RWPE2 (cell line): ENCODE data around the gene SLC17A7.

Experiments
- ATAC-seq: fragments of 200-7000 bp; cut with Tn5 transposase; 3 replicates; pipeline ENCODE4 v1.9.1; 2021; ENCODE audit warnings: low read depth
- DNase-seq: peaks from one replicate; pipeline ENCODE4 v3.0.0-alpha.2; 2020; ENCODE audit warnings: low spot score
- H3K27ac ChIP-seq: fragments of 450-650 bp; 2 replicates; pipeline ENCODE4 v1.5.1; 2017; ENCODE audit warnings: mild to moderate bottlenecking; ENCODE audit not compliant: poor library complexity, severe bottlenecking
- H3K27me3 ChIP-seq: fragments of 250-450 bp; sonication (Bioruptor Pico); 2 replicates; pipeline ENCODE4 v1.5.1; 2021; ENCODE audit warnings: mild to moderate bottlenecking, moderate library complexity; ENCODE audit not compliant: insufficient read depth, poor library complexity, severe bottlenecking
- H3K36me3 ChIP-seq: fragments of 250-450 bp; sonication (Bioruptor Pico); 2 replicates; pipeline ENCODE4 v1.5.1; 2020; ENCODE audit warnings: low read depth, mild to moderate bottlenecking, moderate library complexity
- H3K4me1 ChIP-seq: fragments of 250-450 bp; sonication (Bioruptor Pico); 2 replicates; pipeline ENCODE4 v1.5.1; 2021; ENCODE audit warnings: mild to moderate bottlenecking, moderate library complexity; ENCODE audit not compliant: insufficient read depth, poor library complexity, severe bottlenecking
- H3K4me3 ChIP-seq: fragments of 250-450 bp; sonication (Bioruptor Pico); 2 replicates; pipeline ENCODE4 v1.5.1; 2021; ENCODE audit warnings: mild to moderate bottlenecking, moderate library complexity; ENCODE audit not compliant: severe bottlenecking
- H3K9me3 ChIP-seq: fragments of 250-450 bp; sonication (Bioruptor Pico); 2 replicates; pipeline ENCODE4 v1.5.1; 2021; ENCODE audit warnings: mild to moderate bottlenecking, moderate library complexity; ENCODE audit not compliant: severe bottlenecking
- CTCF ChIP-seq: fragments of 450-650 bp; IDR thresholded peaks from one replicate; pipeline ENCODE4 v1.5.1; 2017; ENCODE audit warnings: mild to moderate bottlenecking, moderate library complexity; ENCODE audit not compliant: poor library complexity, severe bottlenecking

The SLC17A7 gene

GRCh38 chr19:49391581-49392399, 49.5 kb downstream of the SLC17A7 start:
- H3K4me3 ChIP-seq: no peak overlapping the region
- H3K27ac ChIP-seq: no peak overlapping the region
- no peak for DNase-seq
- no peaks in the 10 kb centered on the region for H3K9me3 ChIP-seq
- no peaks in the 10 kb centered on the region for H3K4me1 ChIP-seq
- no peaks in the 10 kb centered on the region for H3K27me3 ChIP-seq
- TF ChIP-seq CTCF: peak; percentile 96
- no peaks in the 10 kb centered on the region for H3K36me3 ChIP-seq
- peak; percentile 93 for ATAC-seq

GRCh38 chr19:49390929-49391359, 50.4 kb downstream of the SLC17A7 start:
- Histone ChIP-seq H3K27ac (no peak overlapping the region), H3K4me3 (no peak overlapping the region), H3K9me3 (no peaks in the 10 kb centered on the region), H3K27me3 (no peaks in the 10 kb centered on the region), H3K36me3 (no peaks in the 10 kb centered on the region), H3K4me1 (no peaks in the 10 kb centered on the region)
- no peak for DNase-seq
- no peak for TF ChIP-seq CTCF
- ATAC-seq: no peak

GRCh38 chr19:49390131-49390928, 51.0 kb downstream of the SLC17A7 start:
- no peak overlapping the region for H3K27ac ChIP-seq

GRCh38 chr19:49389406-49389805, 51.9 kb downstream of the SLC17A7 start:
- DNase-seq: no peak
- Histone ChIP-seq H3K4me1 (no peaks in the 10 kb centered on the region), H3K4me3 (no peak overlapping the region), H3K27ac (no peak overlapping the region), H3K9me3 (no peaks in the 10 kb centered on the region), H3K36me3 (no peaks in the 10 kb centered on the region), H3K27me3 (no peaks in the 10 kb centered on the region)
- ATAC-seq: no peak
- no peak for TF ChIP-seq CTCF

More at GRCh38 chr19:49390131-49390928, 51.0 kb downstream of the SLC17A7 start:
- ATAC-seq (no peak), DNase-seq (no peak)
- Histone ChIP-seq H3K9me3 (no peaks in the 10 kb centered on the region), H3K27me3 (no peaks in the 10 kb centered on the region), H3K36me3 (no peaks in the 10 kb centered on the region), H3K4me1 (no peaks in the 10 kb centered on the region), H3K4me3 (no peak overlapping the region)
- TF ChIP-seq CTCF: no peak
